ENCODE measurements around the gene RFC1.

Gene RFC1

GRCh38 chr4:39285111-39285795 lies 80.9 kb downstream of the RFC1 start:
- no peaks in the 10 kb centered on the region for H3K79me2 ChIP-seq (ENCODE audit: insufficient read depth, low read length)
- no peak overlapping the region for H2AFZ ChIP-seq (ENCODE audit: low read depth, low read length)
- no peaks in the 10 kb centered on the region for H3K4me1 ChIP-seq (ENCODE audit: insufficient read depth, low read length)
- H3K27ac ChIP-seq (ENCODE audit: low read length), result no peak overlapping the region
- H3K27me3 ChIP-seq (ENCODE audit: insufficient read depth, low read length, poor library complexity), result no peaks in the 10 kb centered on the region
- no peak overlapping the region for H3K9ac ChIP-seq (ENCODE audit: low read depth, low read length)
- H4K20me1 ChIP-seq (ENCODE audit: insufficient read depth, low read length), result no peaks in the 10 kb centered on the region
- H3K4me2 ChIP-seq (ENCODE audit: insufficient read depth, low read length), result no peak overlapping the region
- peaks cover 55% of the 10 kb centered on the region for H3K36me3 ChIP-seq (ENCODE audit: insufficient read depth, low read length)
- ATAC-seq (ENCODE audit: insufficient read depth, low read depth) (no peak), DNase-seq (no peak)
- TF ChIP-seq EZH2 (IDR thresholded peaks at IDR 0.05; ENCODE audit: borderline replicate concordance, low read depth, low read length, severe bottlenecking) (no peak), CTCF (IDR thresholded peaks at IDR 0.05; ENCODE audit: borderline replicate concordance, extremely low read depth, low read length, poor library complexity, severe bottlenecking) (no peak)
- H3K4me3 ChIP-seq (ENCODE audit: low read depth in 1 of 2, low read length in 2 of 2), result no peak overlapping the region
- H3K9me3 ChIP-seq (ENCODE audit: insufficient read depth, low read length, severe bottlenecking), result no peaks in the 10 kb centered on the region

- TF ChIP-seq CTCF (IDR thresholded peaks at IDR 0.05; ENCODE audit: borderline replicate concordance, extremely low read depth, low read length, poor library complexity, severe bottlenecking), result no peak
- TF ChIP-seq EZH2 (IDR thresholded peaks at IDR 0.05; ENCODE audit: borderline replicate concordance, low read depth, low read length, severe bottlenecking), result no peak
- Histone ChIP-seq H3K9ac (ENCODE audit: low read depth, low read length) (no peak overlapping the region), H3K36me3 (ENCODE audit: insufficient read depth, low read length) (peaks cover 18% of the 10 kb centered on the region), H3K27ac (ENCODE audit: low read length) (no peak overlapping the region), H3K79me2 (ENCODE audit: insufficient read depth, low read length) (no peaks in the 10 kb centered on the region), H4K20me1 (ENCODE audit: insufficient read depth, low read length) (no peaks in the 10 kb centered on the region), H3K4me2 (ENCODE audit: insufficient read depth, low read length) (no peak overlapping the region), H3K4me3 (ENCODE audit: low read depth in 1 of 2, low read length in 2 of 2) (no peak overlapping the region), H3K4me1 (ENCODE audit: insufficient read depth, low read length) (no peaks in the 10 kb centered on the region), H3K27me3 (ENCODE audit: insufficient read depth, low read length, poor library complexity) (no peaks in the 10 kb centered on the region), H3K9me3 (ENCODE audit: insufficient read depth, low read length, severe bottlenecking) (no peaks in the 10 kb centered on the region), H2AFZ (ENCODE audit: low read depth, low read length) (no peak overlapping the region)
- no peak for DNase-seq
- no peak for ATAC-seq (ENCODE audit: insufficient read depth, low read depth)
Measured at GRCh38 chr4:39280770-39281169, 85.4 kb downstream of the RFC1 start.

GRCh38 chr4:39279416-39279815 lies 86.7 kb downstream of the RFC1 start:
- Histone ChIP-seq H3K27ac (ENCODE audit: low read length) (no peak overlapping the region), H4K20me1 (ENCODE audit: insufficient read depth, low read length) (no peaks in the 10 kb centered on the region), H2AFZ (ENCODE audit: low read depth, low read length) (no peak overlapping the region), H3K27me3 (ENCODE audit: insufficient read depth, low read length, poor library complexity) (no peaks in the 10 kb centered on the region), H3K79me2 (ENCODE audit: insufficient read depth, low read length) (no peaks in the 10 kb centered on the region), H3K9ac (ENCODE audit: low read depth, low read length) (no peak overlapping the region), H3K4me1 (ENCODE audit: insufficient read depth, low read length) (no peaks in the 10 kb centered on the region), H3K4me3 (ENCODE audit: low read depth in 1 of 2, low read length in 2 of 2) (no peak overlapping the region), H3K4me2 (ENCODE audit: insufficient read depth, low read length) (no peak overlapping the region), H3K9me3 (ENCODE audit: insufficient read depth, low read length, severe bottlenecking) (no peaks in the 10 kb centered on the region), H3K36me3 (ENCODE audit: insufficient read depth, low read length) (peaks cover 20% of the 10 kb centered on the region; the same call in 1 of the 2 replicates)
- ATAC-seq (ENCODE audit: insufficient read depth, low read depth), result peak; percentile 35; the same call in 1 of the 3 replicates
- DNase-seq, result no peak
- TF ChIP-seq EZH2 (IDR thresholded peaks at IDR 0.05; ENCODE audit: borderline replicate concordance, low read depth, low read length, severe bottlenecking) (no peak), CTCF (IDR thresholded peaks at IDR 0.05; ENCODE audit: borderline replicate concordance, extremely low read depth, low read length, poor library complexity, severe bottlenecking) (no peak)

Measured in DND-41 (cell line).